WTC11 (cell line): ENCODE results near the gene RPEL1. TPM values are rescaled to one million over a fixed set of nuclear protein-coding genes. Genes with fewer than 3 reads are reported as not detected.

Source experiments
- ATAC-seq: fragments of 200-7000 bp; cut with Tn5 transposase; 2 replicates; pipeline ENCODE4 v1.10.0; 2021; ENCODE audit warnings: mild to moderate bottlenecking, moderate library complexity
- CTCF ChIA-PET: fragments of 300-600 bp; sonication (Branson Sonifier 250); formaldehyde crosslinking; loops from one replicate; lab custom pipeline; 2021; ENCODE audit warnings: antibody characterized with exemption; lab: Charles Lee
- POLR2A ChIA-PET: fragments of 350-600 bp; sonication (Branson Sonifier 250); formaldehyde crosslinking; loops from one replicate; lab custom pipeline; 2021; ENCODE audit warnings: antibody characterized with exemption; lab: Charles Lee
- DNase-seq: peaks from one replicate; pipeline ENCODE4 v3.0.0; 2021; ENCODE audit warnings: low spot score
- H3K27ac Mint-ChIP-seq: 2 replicates; pipeline ENCODE4 v1.8.0; 2021; ENCODE audit warnings: mixed read lengths
- H3K27me3 Mint-ChIP-seq: 2 replicates; pipeline ENCODE4 v1.8.0; 2021; ENCODE audit warnings: low read depth, mild to moderate bottlenecking, moderate library complexity, mixed read lengths
- H3K36me3 Mint-ChIP-seq: 2 replicates; pipeline ENCODE4 v1.8.0; 2021; ENCODE audit warnings: mixed read lengths
- H3K4me1 Mint-ChIP-seq: 2 replicates; pipeline ENCODE4 v1.8.0; 2022; ENCODE audit warnings: mixed read lengths
- H3K4me3 Mint-ChIP-seq: 2 replicates; pipeline ENCODE4 v1.8.0; 2021; ENCODE audit warnings: mild to moderate bottlenecking, moderate library complexity, mixed read lengths
- H3K9me3 Mint-ChIP-seq: 2 replicates; pipeline ENCODE4 v1.8.0; 2021; ENCODE audit warnings: mixed read lengths
- ATF3 ChIP-seq: sonication (generic); formaldehyde crosslinking; conservative IDR thresholded peaks from 2 replicates; pipeline ENCODE4 v1.8.1; 2022; ENCODE audit warnings: mild to moderate bottlenecking, missing genetic modification reagents
- CBFB ChIP-seq: sonication (generic); formaldehyde crosslinking; IDR thresholded peaks from 2 replicates; pipeline ENCODE4 v1.8.1; 2022; ENCODE audit warnings: mild to moderate bottlenecking, low read depth, missing genetic modification reagents
- CREB1 ChIP-seq: sonication (generic); formaldehyde crosslinking; IDR thresholded peaks from 2 replicates; pipeline ENCODE4 v1.8.0; 2023; ENCODE audit warnings: mild to moderate bottlenecking, missing genetic modification reagents
- FOXJ3 ChIP-seq: sonication (generic); formaldehyde crosslinking; IDR thresholded peaks from 2 replicates; pipeline ENCODE4 v1.9.0; 2021; ENCODE audit warnings: missing genetic modification reagents, mild to moderate bottlenecking, borderline replicate concordance
- GTF2I ChIP-seq: fragments of 250-450 bp; sonication (Bioruptor Pico); conservative IDR thresholded peaks from 2 replicates; pipeline ENCODE4 v1.4.0; 2021; ENCODE audit warnings: mild to moderate bottlenecking
- JAZF1 ChIP-seq: fragments of 250-450 bp; sonication (Bioruptor Pico); IDR thresholded peaks from 2 replicates; pipeline ENCODE4 v1.9.0; 2021; ENCODE audit warnings: moderate library complexity, mild to moderate bottlenecking, inconsistent platforms
- JUN ChIP-seq: sonication (generic); formaldehyde crosslinking; IDR thresholded peaks from 2 replicates; pipeline ENCODE4 v1.8.0; 2023; ENCODE audit warnings: mild to moderate bottlenecking, missing genetic modification reagents
- MXD4 ChIP-seq: fragments of 250-450 bp; sonication (Bioruptor Pico); IDR thresholded peaks from 2 replicates; pipeline ENCODE4 v1.8.0; 2021; ENCODE audit warnings: mild to moderate bottlenecking, moderate library complexity, borderline replicate concordance
- NR3C1 ChIP-seq: sonication (generic); formaldehyde crosslinking; conservative IDR thresholded peaks from 2 replicates; pipeline ENCODE4 v1.8.1; 2023; ENCODE audit warnings: low read depth, mild to moderate bottlenecking, missing genetic modification reagents
- TP53 ChIP-seq: sonication (generic); formaldehyde crosslinking; IDR thresholded peaks from 2 replicates; pipeline ENCODE4 v1.8.1; 2023; ENCODE audit warnings: mild to moderate bottlenecking, missing genetic modification reagents
- USF2 ChIP-seq: sonication (generic); formaldehyde crosslinking; IDR thresholded peaks from 2 replicates; pipeline ENCODE4 v1.8.1; 2023; ENCODE audit warnings: mild to moderate bottlenecking, missing genetic modification reagents, moderate library complexity
- ZNF121 ChIP-seq: sonication (generic); formaldehyde crosslinking; IDR thresholded peaks from 2 replicates; pipeline ENCODE4 v1.8.0; 2023; ENCODE audit warnings: missing genetic modification reagents
- ZNF138 ChIP-seq: sonication (generic); formaldehyde crosslinking; conservative IDR thresholded peaks from 2 replicates; pipeline ENCODE4 v1.8.1; 2022; ENCODE audit warnings: mild to moderate bottlenecking, moderate library complexity, missing genetic modification reagents
- ZNF263 ChIP-seq: sonication (generic); formaldehyde crosslinking; IDR thresholded peaks from 2 replicates; pipeline ENCODE4 v1.8.1; 2022; ENCODE audit warnings: low read depth, mild to moderate bottlenecking, moderate library complexity, missing genetic modification reagents
- ZNF281 ChIP-seq: sonication (generic); formaldehyde crosslinking; IDR thresholded peaks from 2 replicates; pipeline ENCODE4 v1.8.0; 2023; ENCODE audit warnings: mild to moderate bottlenecking, missing genetic modification reagents
- ZNF396 ChIP-seq: fragments of 250-450 bp; sonication (Bioruptor Pico); IDR thresholded peaks from 2 replicates; pipeline ENCODE4 v1.8.0; 2021; ENCODE audit warnings: mild to moderate bottlenecking, moderate library complexity, borderline replicate concordance
- ZNF416 ChIP-seq: fragments of 250-450 bp; sonication (Bioruptor Pico); IDR thresholded peaks from 2 replicates; pipeline ENCODE4 v1.9.0; 2021; ENCODE audit warnings: mild to moderate bottlenecking, inconsistent platforms
- ZNF423 ChIP-seq: fragments of 250-450 bp; sonication (Bioruptor Pico); IDR thresholded peaks from 2 replicates; pipeline ENCODE4 v2.1.2; 2022; ENCODE audit warnings: mild to moderate bottlenecking, moderate library complexity
- total RNA-seq: library from RNA; stranded (reverse); gene quantifications from 3 replicates; pipeline ENCODE4 v1.2.3, GENCODE V29; 2021
- TF ChIP-seq, protein P1 (sequence below): fragments of 250-450 bp; sonication (Bioruptor Pico); IDR thresholded peaks from 2 replicates; pipeline ENCODE4 v1.9.0; 2021; ENCODE audit warnings: mild to moderate bottlenecking
- TF ChIP-seq, protein P2 (sequence below): fragments of 250-450 bp; sonication (Bioruptor Pico); IDR thresholded peaks from 2 replicates; pipeline ENCODE4 v1.9.0; 2021; ENCODE audit warnings: mild to moderate bottlenecking, borderline replicate concordance

The RPEL1 gene
- total RNA-seq, 1 experiment from 2014 or later: 0.09 TPM

DNA sequence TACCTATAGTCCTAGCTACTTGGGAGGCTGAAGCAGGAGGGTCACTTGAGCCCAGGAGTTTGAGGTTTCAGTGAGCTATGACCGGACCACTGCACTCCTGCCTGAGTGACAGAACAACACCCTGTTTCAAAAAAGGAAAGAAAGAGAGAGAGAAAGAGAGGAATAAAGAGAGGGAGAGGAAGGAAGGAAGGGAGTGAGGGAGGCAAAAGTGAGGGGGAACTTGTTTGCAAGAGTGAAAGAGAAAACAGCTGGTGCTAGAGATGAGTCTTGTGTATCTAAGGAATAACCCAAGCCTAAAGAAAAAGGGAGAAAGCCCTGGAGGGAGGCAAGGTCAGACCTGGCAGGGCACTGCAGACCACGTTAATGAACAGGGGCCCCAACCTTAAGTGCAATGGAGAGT lies 47.8 kb upstream of the RPEL1 start:
- Mint-ChIP-seq H3K9me3 (peaks cover 4% of the 10 kb centered on the region), H3K36me3 (no peaks in the 10 kb centered on the region), H3K4me1 (peaks cover 47% of the 10 kb centered on the region), H3K27me3 (peaks cover 13% of the 10 kb centered on the region), H3K4me3 (no peak overlapping the region), H3K27ac (no peak overlapping the region; the same call in 1 of the 2 replicates)
- POLR2A ChIA-PET: no interaction called here
- CTCF ChIA-PET: interaction anchor here (1.2 to 1.4 kb wide), 3 partner anchors 18 to 46 kb away, joined by 4 to 8 read pairs (median 6); no protein-coding TSS in a partner anchor
- DNase-seq: no peak
- no peak for ATAC-seq
- TF ChIP-seq, protein P1, sequence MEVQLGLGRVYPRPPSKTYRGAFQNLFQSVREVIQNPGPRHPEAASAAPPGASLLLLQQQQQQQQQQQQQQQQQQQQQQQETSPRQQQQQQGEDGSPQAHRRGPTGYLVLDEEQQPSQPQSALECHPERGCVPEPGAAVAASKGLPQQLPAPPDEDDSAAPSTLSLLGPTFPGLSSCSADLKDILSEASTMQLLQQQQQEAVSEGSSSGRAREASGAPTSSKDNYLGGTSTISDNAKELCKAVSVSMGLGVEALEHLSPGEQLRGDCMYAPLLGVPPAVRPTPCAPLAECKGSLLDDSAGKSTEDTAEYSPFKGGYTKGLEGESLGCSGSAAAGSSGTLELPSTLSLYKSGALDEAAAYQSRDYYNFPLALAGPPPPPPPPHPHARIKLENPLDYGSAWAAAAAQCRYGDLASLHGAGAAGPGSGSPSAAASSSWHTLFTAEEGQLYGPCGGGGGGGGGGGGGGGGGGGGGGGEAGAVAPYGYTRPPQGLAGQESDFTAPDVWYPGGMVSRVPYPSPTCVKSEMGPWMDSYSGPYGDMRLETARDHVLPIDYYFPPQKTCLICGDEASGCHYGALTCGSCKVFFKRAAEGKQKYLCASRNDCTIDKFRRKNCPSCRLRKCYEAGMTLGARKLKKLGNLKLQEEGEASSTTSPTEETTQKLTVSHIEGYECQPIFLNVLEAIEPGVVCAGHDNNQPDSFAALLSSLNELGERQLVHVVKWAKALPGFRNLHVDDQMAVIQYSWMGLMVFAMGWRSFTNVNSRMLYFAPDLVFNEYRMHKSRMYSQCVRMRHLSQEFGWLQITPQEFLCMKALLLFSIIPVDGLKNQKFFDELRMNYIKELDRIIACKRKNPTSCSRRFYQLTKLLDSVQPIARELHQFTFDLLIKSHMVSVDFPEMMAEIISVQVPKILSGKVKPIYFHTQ (CRISPR knock-in tag): no peak
- TF ChIP-seq ZNF423: no peak
- no peak for TF ChIP-seq JAZF1 (CRISPR knock-in tag)
- TF ChIP-seq ATF3 (CRISPR knock-in tag): no peak
- no peak for TF ChIP-seq ZNF396 (CRISPR knock-in tag)
- TF ChIP-seq CBFB: no peak
- no peak for TF ChIP-seq ZNF281 (CRISPR knock-in tag)
- TF ChIP-seq CREB1: no peak
- TF ChIP-seq ZNF416: no peak
- no peak for TF ChIP-seq MXD4
- TF ChIP-seq, protein P2, sequence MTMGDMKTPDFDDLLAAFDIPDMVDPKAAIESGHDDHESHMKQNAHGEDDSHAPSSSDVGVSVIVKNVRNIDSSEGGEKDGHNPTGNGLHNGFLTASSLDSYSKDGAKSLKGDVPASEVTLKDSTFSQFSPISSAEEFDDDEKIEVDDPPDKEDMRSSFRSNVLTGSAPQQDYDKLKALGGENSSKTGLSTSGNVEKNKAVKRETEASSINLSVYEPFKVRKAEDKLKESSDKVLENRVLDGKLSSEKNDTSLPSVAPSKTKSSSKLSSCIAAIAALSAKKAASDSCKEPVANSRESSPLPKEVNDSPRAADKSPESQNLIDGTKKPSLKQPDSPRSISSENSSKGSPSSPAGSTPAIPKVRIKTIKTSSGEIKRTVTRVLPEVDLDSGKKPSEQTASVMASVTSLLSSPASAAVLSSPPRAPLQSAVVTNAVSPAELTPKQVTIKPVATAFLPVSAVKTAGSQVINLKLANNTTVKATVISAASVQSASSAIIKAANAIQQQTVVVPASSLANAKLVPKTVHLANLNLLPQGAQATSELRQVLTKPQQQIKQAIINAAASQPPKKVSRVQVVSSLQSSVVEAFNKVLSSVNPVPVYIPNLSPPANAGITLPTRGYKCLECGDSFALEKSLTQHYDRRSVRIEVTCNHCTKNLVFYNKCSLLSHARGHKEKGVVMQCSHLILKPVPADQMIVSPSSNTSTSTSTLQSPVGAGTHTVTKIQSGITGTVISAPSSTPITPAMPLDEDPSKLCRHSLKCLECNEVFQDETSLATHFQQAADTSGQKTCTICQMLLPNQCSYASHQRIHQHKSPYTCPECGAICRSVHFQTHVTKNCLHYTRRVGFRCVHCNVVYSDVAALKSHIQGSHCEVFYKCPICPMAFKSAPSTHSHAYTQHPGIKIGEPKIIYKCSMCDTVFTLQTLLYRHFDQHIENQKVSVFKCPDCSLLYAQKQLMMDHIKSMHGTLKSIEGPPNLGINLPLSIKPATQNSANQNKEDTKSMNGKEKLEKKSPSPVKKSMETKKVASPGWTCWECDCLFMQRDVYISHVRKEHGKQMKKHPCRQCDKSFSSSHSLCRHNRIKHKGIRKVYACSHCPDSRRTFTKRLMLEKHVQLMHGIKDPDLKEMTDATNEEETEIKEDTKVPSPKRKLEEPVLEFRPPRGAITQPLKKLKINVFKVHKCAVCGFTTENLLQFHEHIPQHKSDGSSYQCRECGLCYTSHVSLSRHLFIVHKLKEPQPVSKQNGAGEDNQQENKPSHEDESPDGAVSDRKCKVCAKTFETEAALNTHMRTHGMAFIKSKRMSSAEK: no peak
- TF ChIP-seq NR3C1 (CRISPR knock-in tag): no peak
- no peak for TF ChIP-seq ZNF121 (CRISPR knock-in tag)
- no peak for TF ChIP-seq JUN
- no peak for TF ChIP-seq USF2
- TF ChIP-seq GTF2I (CRISPR knock-in tag): no peak
- no peak for TF ChIP-seq ZNF263 (CRISPR knock-in tag)
- no peak for TF ChIP-seq TP53 (CRISPR knock-in tag)
- TF ChIP-seq FOXJ3: no peak
- TF ChIP-seq ZNF138: no peak
